ENCODE results near the gene ARHGAP42. TPM values are rescaled to one million over a fixed set of nuclear protein-coding genes. Genes with fewer than 3 reads are reported as not detected.

Gene ARHGAP42
- total RNA-seq, 3 donors from 2014 or later = 14.6 to 26.7 (median 26.2) TPM

GRCh38 chr11:100706179-100706578, 19.1 kb downstream of the ARHGAP42 start:
- no peaks in the 10 kb centered on the region for H3K9me3 ChIP-seq
- intact Hi-C loops (cut with DNase I; ENCODE audit: low total_unique reads) = no loop called here
- no peaks in the 10 kb centered on the region for H3K27me3 ChIP-seq
- TF ChIP-seq POLR2AphosphoS5 (IDR thresholded peaks at IDR 0.05) (no peak), POLR2A (IDR thresholded peaks at IDR 0.05) (no peak), CTCF (IDR thresholded peaks at IDR 0.05) (no peak)
- DNase-seq (ENCODE audit: low spot score in 2 of 2) = no peak
- no peaks in the 10 kb centered on the region for H3K4me1 ChIP-seq
- no peaks in the 10 kb centered on the region for H3K36me3 ChIP-seq
- no peak overlapping the region for H3K4me3 ChIP-seq
- H3K27ac ChIP-seq = no peak overlapping the region

GRCh38 chr11:100709233-100709957, 22.3 kb downstream of the ARHGAP42 start:
- Histone ChIP-seq H3K36me3 (no peaks in the 10 kb centered on the region), H3K9me3 (no peaks in the 10 kb centered on the region), H3K4me3 (no peak overlapping the region), H3K4me1 (no peaks in the 10 kb centered on the region), H3K27ac (peak overlapping the region in 1 of 2 donors; percentile 32), H3K27me3 (no peaks in the 10 kb centered on the region)
- intact Hi-C loops (cut with DNase I; ENCODE audit: low total_unique reads) = no loop called here
- no peak for TF ChIP-seq POLR2AphosphoS5 (IDR thresholded peaks at IDR 0.05)
- TF ChIP-seq CTCF (IDR thresholded peaks at IDR 0.05) = no peak
- no peak for TF ChIP-seq POLR2A (IDR thresholded peaks at IDR 0.05)
- DNase-seq (ENCODE audit: low spot score in 2 of 2) = no peak

GRCh38 chr11:100711984-100712383, 24.9 kb downstream of the ARHGAP42 start:
- TF ChIP-seq CTCF (IDR thresholded peaks at IDR 0.05) (no peak), POLR2AphosphoS5 (IDR thresholded peaks at IDR 0.05) (no peak), POLR2A (IDR thresholded peaks at IDR 0.05) (no peak)
- Histone ChIP-seq H3K9me3 (no peaks in the 10 kb centered on the region), H3K4me1 (no peaks in the 10 kb centered on the region), H3K4me3 (no peak overlapping the region), H3K27ac (no peak overlapping the region), H3K27me3 (no peaks in the 10 kb centered on the region), H3K36me3 (no peaks in the 10 kb centered on the region)
- intact Hi-C loops (cut with DNase I; ENCODE audit: low total_unique reads) = no loop called here
- DNase-seq (ENCODE audit: low spot score in 2 of 2) = no peak

- H3K27me3 ChIP-seq = no peaks in the 10 kb centered on the region
- H3K9me3 ChIP-seq = no peaks in the 10 kb centered on the region
- H3K36me3 ChIP-seq = no peaks in the 10 kb centered on the region
- H3K27ac ChIP-seq = no peak overlapping the region
- TF ChIP-seq CTCF (IDR thresholded peaks at IDR 0.05) (no peak), POLR2A (IDR thresholded peaks at IDR 0.05) (no peak), POLR2AphosphoS5 (IDR thresholded peaks at IDR 0.05) (no peak)
- no peak for DNase-seq (ENCODE audit: low spot score in 2 of 2)
- H3K4me3 ChIP-seq = no peak overlapping the region
- intact Hi-C loops (cut with DNase I; ENCODE audit: low total_unique reads) = no loop called here
- H3K4me1 ChIP-seq = no peaks in the 10 kb centered on the region
Observed at GRCh38 chr11:100712583-100712982, 25.5 kb downstream of the ARHGAP42 start.

GRCh38 chr11:100715165-100715761, 28.2 kb downstream of the ARHGAP42 start:
- Histone ChIP-seq H3K36me3 (no peaks in the 10 kb centered on the region), H3K27me3 (no peaks in the 10 kb centered on the region), H3K4me1 (peaks cover 0 to 5% of the 10 kb centered on the region in 2 donors), H3K27ac (peak overlapping the region in 1 of 2 donors; percentile 14), H3K9me3 (no peaks in the 10 kb centered on the region), H3K4me3 (no peak overlapping the region)
- TF ChIP-seq POLR2AphosphoS5 (IDR thresholded peaks at IDR 0.05) (no peak), CTCF (IDR thresholded peaks at IDR 0.05) (no peak), POLR2A (IDR thresholded peaks at IDR 0.05) (no peak)
- no peak for DNase-seq (ENCODE audit: low spot score in 2 of 2)
- intact Hi-C loops (cut with DNase I; ENCODE audit: low total_unique reads) = no loop called here
